MM.1S (cell line): ENCODE data around the gene TMPRSS6.

ENCODE experiments used
- EZH2 ChIP-seq: fragments of 300-600 bp; sonication (generic); optimal IDR thresholded peaks from 2 replicates; pipeline ENCODE3; 2017; ENCODE audit warnings: low read depth, mild to moderate bottlenecking, antibody characterized with exemption, low read length, mixed read lengths
- TF ChIP-seq, protein P1 (sequence below): fragments of 300-600 bp; sonication (generic); IDR thresholded peaks from 2 replicates; pipeline ENCODE4 v1.5.1; 2016; ENCODE audit warnings: antibody characterized with exemption, low read length, mixed read lengths

DNA sequence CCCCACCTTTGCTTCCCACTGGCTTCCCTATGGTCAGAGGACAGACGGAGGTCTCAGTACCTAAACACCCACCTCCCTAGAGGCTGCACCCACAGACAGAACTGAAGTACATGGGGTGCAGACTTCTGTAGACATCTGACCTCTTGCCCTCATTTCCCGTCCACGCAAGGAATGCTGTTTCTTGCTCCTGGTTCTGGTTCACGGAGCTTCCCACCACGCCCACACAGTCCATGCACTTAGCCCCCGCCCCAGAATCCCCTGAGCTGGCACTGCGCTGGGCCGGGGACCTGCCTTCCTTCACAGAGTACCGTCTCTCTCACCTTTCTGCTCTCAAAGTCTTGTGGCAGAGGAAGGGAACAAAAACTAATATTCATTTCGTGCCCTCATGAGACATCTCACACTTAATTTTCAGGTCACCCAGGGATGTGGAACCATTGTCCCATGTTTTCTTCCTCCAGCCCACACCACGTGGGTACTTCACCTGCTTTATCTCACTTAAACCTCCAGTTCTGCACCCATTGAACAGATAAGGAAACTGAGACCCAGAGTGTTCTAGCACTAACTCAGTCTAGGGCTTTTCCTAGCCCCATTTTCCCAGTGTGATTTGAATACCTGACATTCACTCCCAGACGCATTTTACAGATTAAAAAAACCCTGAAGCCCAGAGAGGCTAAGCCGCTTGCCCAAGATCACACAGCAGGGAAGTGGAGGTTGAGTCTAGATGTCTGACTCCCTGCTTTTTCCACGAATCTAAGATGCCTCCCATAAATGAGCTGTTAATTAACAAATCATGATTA lies 5.7 kb downstream of the TMPRSS6 start:
- TF ChIP-seq, protein P1, sequence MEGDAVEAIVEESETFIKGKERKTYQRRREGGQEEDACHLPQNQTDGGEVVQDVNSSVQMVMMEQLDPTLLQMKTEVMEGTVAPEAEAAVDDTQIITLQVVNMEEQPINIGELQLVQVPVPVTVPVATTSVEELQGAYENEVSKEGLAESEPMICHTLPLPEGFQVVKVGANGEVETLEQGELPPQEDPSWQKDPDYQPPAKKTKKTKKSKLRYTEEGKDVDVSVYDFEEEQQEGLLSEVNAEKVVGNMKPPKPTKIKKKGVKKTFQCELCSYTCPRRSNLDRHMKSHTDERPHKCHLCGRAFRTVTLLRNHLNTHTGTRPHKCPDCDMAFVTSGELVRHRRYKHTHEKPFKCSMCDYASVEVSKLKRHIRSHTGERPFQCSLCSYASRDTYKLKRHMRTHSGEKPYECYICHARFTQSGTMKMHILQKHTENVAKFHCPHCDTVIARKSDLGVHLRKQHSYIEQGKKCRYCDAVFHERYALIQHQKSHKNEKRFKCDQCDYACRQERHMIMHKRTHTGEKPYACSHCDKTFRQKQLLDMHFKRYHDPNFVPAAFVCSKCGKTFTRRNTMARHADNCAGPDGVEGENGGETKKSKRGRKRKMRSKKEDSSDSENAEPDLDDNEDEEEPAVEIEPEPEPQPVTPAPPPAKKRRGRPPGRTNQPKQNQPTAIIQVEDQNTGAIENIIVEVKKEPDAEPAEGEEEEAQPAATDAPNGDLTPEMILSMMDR = no peak
- TF ChIP-seq EZH2 = no peak
